ENCODE results near the gene PLEKHO1.
"Not testable (repeated sequence)": the region's sequence is repeated elsewhere in the genome, so short reads cannot be mapped to it uniquely, and the experiment has no call there.

The PLEKHO1 gene

GRCh38 chr1:150176593-150176992 lies 26.9 kb downstream of the PLEKHO1 start:
- no peak for DNase-seq

- DNase-seq = no peak
Observed at GRCh38 chr1:150178548-150178947, 28.8 kb downstream of the PLEKHO1 start.

GRCh38 chr1:150179867-150180266 lies 30.2 kb downstream of the PLEKHO1 start:
- DNase-seq = no peak

GRCh38 chr1:150180474-150180873 lies 30.8 kb downstream of the PLEKHO1 start:
- DNase-seq = no peak

- no peak for DNase-seq
Observed at GRCh38 chr1:150182247-150182646, 32.5 kb downstream of the PLEKHO1 start.

GRCh38 chr1:150183061-150183460 lies 33.3 kb downstream of the PLEKHO1 start:
- no peak for DNase-seq

- DNase-seq = no peak
Observed at GRCh38 chr1:150185481-150185880, 35.8 kb downstream of the PLEKHO1 start.

GRCh38 chr1:150186438-150186788 lies 36.7 kb downstream of the PLEKHO1 start:
- DNase-seq = not testable (repeated sequence)

- DNase-seq = no peak
Observed at GRCh38 chr1:150186789-150187559, 37.3 kb downstream of the PLEKHO1 start.

GRCh38 chr1:150187560-150187931 lies 37.8 kb downstream of the PLEKHO1 start:
- no peak for DNase-seq

- no peak for DNase-seq
Observed at GRCh38 chr1:150192012-150192411, 42.3 kb downstream of the PLEKHO1 start.

DNA sequence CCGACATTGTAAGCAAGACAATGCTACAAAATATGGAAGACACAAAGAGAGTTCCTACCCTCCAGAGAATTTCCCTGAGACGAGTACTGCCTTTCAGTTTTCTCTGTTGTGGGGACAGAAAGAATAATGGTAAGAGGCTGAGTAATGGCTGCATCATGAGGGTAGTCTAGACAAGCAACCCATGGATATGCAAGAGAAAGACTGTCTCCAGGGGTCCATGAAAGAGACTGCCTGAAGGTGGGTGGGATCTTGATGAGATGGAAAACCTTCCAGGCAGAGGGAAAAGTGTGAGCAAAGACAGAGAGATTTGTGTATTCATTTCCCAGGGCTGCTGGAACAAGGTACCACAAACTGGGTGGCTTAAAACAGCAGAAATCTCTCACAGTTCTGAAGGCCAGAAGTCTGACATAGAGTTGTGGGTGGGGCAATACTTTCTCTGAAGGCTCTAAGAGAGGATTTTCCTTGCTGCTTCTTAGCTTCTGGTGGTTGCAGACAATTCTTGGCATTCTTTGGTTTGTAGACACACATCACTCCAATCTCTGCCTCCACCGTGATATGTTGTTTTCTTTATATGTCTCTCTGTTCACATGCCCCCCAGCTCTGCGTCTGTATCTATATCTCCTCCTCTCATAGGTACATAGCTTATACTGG lies 44.8 kb downstream of the PLEKHO1 start:
- no peak for DNase-seq

- DNase-seq = no peak
Observed at GRCh38 chr1:150196417-150196816, 46.7 kb downstream of the PLEKHO1 start.

DNA sequence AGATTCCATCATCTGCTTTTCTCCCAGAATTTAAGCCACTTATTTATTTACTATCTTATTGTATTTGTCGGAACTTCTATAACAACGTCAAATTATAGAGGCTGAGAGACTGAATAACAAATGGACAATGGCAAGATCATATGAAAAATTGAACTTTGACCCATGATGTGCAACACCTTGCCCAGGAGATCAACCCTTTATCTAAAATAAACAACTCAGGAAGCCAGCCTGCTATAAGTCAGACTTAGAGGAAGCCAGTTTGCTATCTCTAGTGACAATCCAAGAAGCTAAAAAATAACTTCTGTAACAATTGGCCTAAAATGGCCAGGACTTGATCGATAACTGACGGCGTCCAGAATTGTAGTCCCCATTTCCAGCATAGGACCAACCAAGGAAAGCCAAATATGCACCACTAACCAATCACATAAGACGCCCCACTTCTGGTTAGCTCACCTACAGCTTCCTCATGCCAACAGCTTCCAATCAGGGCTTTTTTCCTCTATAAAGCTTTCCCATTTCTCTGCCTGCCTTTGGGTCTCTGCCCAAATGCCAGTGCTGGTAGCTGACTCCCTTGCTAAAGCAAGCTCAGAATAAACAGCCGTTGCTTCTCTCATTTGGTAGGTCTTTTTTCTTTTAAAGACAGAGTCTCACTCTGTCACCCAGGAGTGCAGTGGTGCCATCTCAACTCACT lies 57.7 kb downstream of the PLEKHO1 start:
- no peak for DNase-seq

- DNase-seq = not testable (repeated sequence)
Observed at GRCh38 chr1:150208460-150208859, 58.7 kb downstream of the PLEKHO1 start.
